Measurements from ENCODE around the gene IPO7.
"Not testable (repeated sequence)": the region's sequence is repeated elsewhere in the genome, so short reads cannot be mapped to it uniquely, and the experiment has no call there.

The IPO7 gene

GRCh38 chr11:9384535-9385326 lies at the start of gene IPO7:
TSS of gene IPO7 (plus strand) at chr11:9384652. CDS start at chr11:9384764, 112 bp downstream.
- peak; percentile 83 to 85 for DNase-seq (ENCODE audit: low read depth in 2 of 2)

GRCh38 chr11:9341638-9342178 lies 42.7 kb upstream of the IPO7 start:
- DNase-seq (ENCODE audit: low read depth in 2 of 2) = no peak

- no peak for DNase-seq (ENCODE audit: low read depth in 2 of 2)
These were observed 40.3 kb upstream of the IPO7 start for GRCh38 chr11:9344061-9344680.

- DNase-seq (ENCODE audit: low read depth in 2 of 2) = no peak
These were observed 37.4 kb upstream of the IPO7 start for GRCh38 chr11:9347100-9347499.

GRCh38 chr11:9347779-9348178 lies 36.7 kb upstream of the IPO7 start:
- DNase-seq (ENCODE audit: low read depth in 2 of 2) = not testable (repeated sequence)

- DNase-seq (ENCODE audit: low read depth in 2 of 2) = no peak
These were observed 33.1 kb upstream of the IPO7 start for GRCh38 chr11:9351321-9351881.

GRCh38 chr11:9357041-9357440 lies 27.4 kb upstream of the IPO7 start:
- no peak for DNase-seq (ENCODE audit: low read depth in 2 of 2)

- DNase-seq (ENCODE audit: low read depth in 2 of 2) = not testable (repeated sequence)
These were observed 23.4 kb upstream of the IPO7 start for GRCh38 chr11:9360862-9361622.

GRCh38 chr11:9362393-9362863 lies 22.0 kb upstream of the IPO7 start:
- no peak for DNase-seq (ENCODE audit: low read depth in 2 of 2)

- peak; percentile 61 to 83 for DNase-seq (ENCODE audit: low read depth in 2 of 2)
These were observed 20.2 kb upstream of the IPO7 start for GRCh38 chr11:9363954-9364912.

- DNase-seq (ENCODE audit: low read depth in 2 of 2) = no peak
These were observed 16.9 kb upstream of the IPO7 start for GRCh38 chr11:9367551-9367950.

- DNase-seq (ENCODE audit: low read depth in 2 of 2) = no peak
These were observed 7.4 kb upstream of the IPO7 start for GRCh38 chr11:9377036-9377435.

- DNase-seq (ENCODE audit: low read depth in 2 of 2) = no peak
These were observed 5.4 kb upstream of the IPO7 start for GRCh38 chr11:9379041-9379440.

- DNase-seq (ENCODE audit: low read depth in 2 of 2) = no peak
These were observed 3.7 kb upstream of the IPO7 start for GRCh38 chr11:9380773-9381172.

- no peak for DNase-seq (ENCODE audit: low read depth in 2 of 2)
These were observed 961 bp downstream of the IPO7 start for GRCh38 chr11:9385327-9385899.

- no peak for DNase-seq (ENCODE audit: low read depth in 2 of 2)
These were observed 1.6 kb downstream of the IPO7 start for GRCh38 chr11:9386086-9386485.

- no peak for DNase-seq (ENCODE audit: low read depth in 2 of 2)
These were observed 2.4 kb downstream of the IPO7 start for GRCh38 chr11:9386901-9387300.

- DNase-seq (ENCODE audit: low read depth in 2 of 2) = no peak
These were observed 11.9 kb downstream of the IPO7 start for GRCh38 chr11:9396310-9396709.

- no peak for DNase-seq (ENCODE audit: low read depth in 2 of 2)
These were observed 12.3 kb downstream of the IPO7 start for GRCh38 chr11:9396752-9397151.

Data from stimulated activated CD8-positive, alpha-beta memory T cell treated with anti-CD3 and anti-CD28 coated beads, Interleukin-7, amount 100 ng/mL, for 4 hours (primary cell).